Uterus (tissue), 2 donors: ENCODE data around the gene PRR11.

Experiments used
- POLR2A ChIP-seq, 2 donors: fragments of 450-650 bp; IDR thresholded peaks; one replicate each; pipeline ENCODE4 v1.6.1; 2016; ENCODE audit warnings: antibody characterized with exemption in 2 of 2, mild to moderate bottlenecking in 1 of 2, moderate library complexity in 1 of 2
- TF ChIP-seq, protein P1 (sequence below), 4 experiments: fragments of 200-600 bp in 2 of 4; fragments of 450-650 bp in 2 of 4; sonication (generic) in 2 of 4; IDR thresholded peaks; one replicate each; pipeline ENCODE4 v1.5.1; 2016 to 2019; ENCODE audit warnings: antibody characterized with exemption in 4 of 4, mild to moderate bottlenecking in 2 of 4, moderate library complexity in 1 of 4

DNA sequence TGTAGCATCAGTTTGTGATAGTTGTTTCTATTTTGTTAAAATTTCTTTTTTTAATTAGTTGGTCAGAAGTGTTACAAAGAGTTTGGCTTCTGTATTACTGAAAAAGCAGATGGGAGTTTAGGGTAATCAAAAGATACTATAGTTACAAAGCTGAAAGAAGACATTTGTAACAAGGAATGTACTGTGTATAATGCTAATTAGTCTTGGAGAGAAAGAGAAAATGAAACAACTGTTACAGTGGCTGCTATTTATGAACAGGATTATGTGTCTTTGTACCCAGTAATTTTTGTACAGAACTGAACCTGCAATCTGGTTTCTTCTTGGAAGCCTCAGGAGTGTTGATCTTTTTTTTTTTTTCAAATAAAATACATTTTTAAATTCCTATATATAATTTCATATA, 79.1 kb downstream of the PRR11 start:
- TF ChIP-seq, protein P1, sequence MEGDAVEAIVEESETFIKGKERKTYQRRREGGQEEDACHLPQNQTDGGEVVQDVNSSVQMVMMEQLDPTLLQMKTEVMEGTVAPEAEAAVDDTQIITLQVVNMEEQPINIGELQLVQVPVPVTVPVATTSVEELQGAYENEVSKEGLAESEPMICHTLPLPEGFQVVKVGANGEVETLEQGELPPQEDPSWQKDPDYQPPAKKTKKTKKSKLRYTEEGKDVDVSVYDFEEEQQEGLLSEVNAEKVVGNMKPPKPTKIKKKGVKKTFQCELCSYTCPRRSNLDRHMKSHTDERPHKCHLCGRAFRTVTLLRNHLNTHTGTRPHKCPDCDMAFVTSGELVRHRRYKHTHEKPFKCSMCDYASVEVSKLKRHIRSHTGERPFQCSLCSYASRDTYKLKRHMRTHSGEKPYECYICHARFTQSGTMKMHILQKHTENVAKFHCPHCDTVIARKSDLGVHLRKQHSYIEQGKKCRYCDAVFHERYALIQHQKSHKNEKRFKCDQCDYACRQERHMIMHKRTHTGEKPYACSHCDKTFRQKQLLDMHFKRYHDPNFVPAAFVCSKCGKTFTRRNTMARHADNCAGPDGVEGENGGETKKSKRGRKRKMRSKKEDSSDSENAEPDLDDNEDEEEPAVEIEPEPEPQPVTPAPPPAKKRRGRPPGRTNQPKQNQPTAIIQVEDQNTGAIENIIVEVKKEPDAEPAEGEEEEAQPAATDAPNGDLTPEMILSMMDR (IDR thresholded peaks at IDR 0.05), result no peak
- no peak for TF ChIP-seq POLR2A (IDR thresholded peaks at IDR 0.05)
